HepG2 (cell line): ENCODE data around the gene RAC3. TPM values are rescaled to one million over a fixed set of nuclear protein-coding genes. Genes with fewer than 3 reads are reported as not detected.

ENCODE experiments used
- BCL6 ChIP-seq: IDR thresholded peaks from 2 replicates; pipeline ENCODE4 v1.6.1; 2016; ENCODE audit warnings: missing genetic modification reagents, missing compliant biosample characterization
- CBFB ChIP-seq: sonication (generic); formaldehyde crosslinking; IDR thresholded peaks from 2 replicates; pipeline ENCODE4 v1.4.0; 2020; ENCODE audit warnings: missing genetic modification reagents
- CHD4 ChIP-seq: fragments of 200-600 bp; sonication (generic); IDR thresholded peaks from 2 replicates; pipeline ENCODE4 v1.7.0; 2017; ENCODE audit warnings: mild to moderate bottlenecking, low read length, borderline replicate concordance
- HNF4G ChIP-seq, 2 experiments: sonication (generic) in 1 of 2; formaldehyde crosslinking in 1 of 2; IDR thresholded peaks; 2 replicates each; pipeline versions ENCODE4 v1.4.0 to v1.6.1; 2011 to 2020; ENCODE audit warnings: borderline replicate concordance in 2 of 2, low read depth in 2 of 2, mild to moderate bottlenecking in 2 of 2, low read length in 1 of 2, missing genetic modification reagents in 1 of 2, moderate library complexity in 1 of 2
- HNRNPK ChIP-seq: fragments of 200-400 bp; formaldehyde crosslinking; IDR thresholded peaks from 2 replicates; pipeline ENCODE4 v1.6.1; 2018; ENCODE audit warnings: low read length, low read depth, moderate library complexity, mild to moderate bottlenecking; ENCODE audit not compliant: poor library complexity, severe bottlenecking
- JUND ChIP-seq: sonication (generic); formaldehyde crosslinking; IDR thresholded peaks from 2 replicates; pipeline ENCODE4 v1.8.0; 2022; ENCODE audit warnings: mild to moderate bottlenecking, missing genetic modification reagents
- KDM5B ChIP-seq: sonication (generic); formaldehyde crosslinking; IDR thresholded peaks from 2 replicates; pipeline ENCODE4 v1.4.0; 2020; ENCODE audit warnings: missing genetic modification reagents, mild to moderate bottlenecking, borderline replicate concordance
- KLF13 ChIP-seq: sonication (generic); formaldehyde crosslinking; IDR thresholded peaks from 2 replicates; pipeline ENCODE4 v1.4.0; 2020; ENCODE audit warnings: mild to moderate bottlenecking, missing genetic modification reagents
- ZBTB21 ChIP-seq: sonication (generic); formaldehyde crosslinking; IDR thresholded peaks from 2 replicates; pipeline ENCODE4 v1.4.0; 2020; ENCODE audit warnings: missing genetic modification reagents
- ZFX ChIP-seq: sonication (generic); formaldehyde crosslinking; IDR thresholded peaks from 2 replicates; pipeline ENCODE4 v1.4.0; 2020; ENCODE audit warnings: mild to moderate bottlenecking, low read depth, missing genetic modification reagents, moderate library complexity
- ZNF501 ChIP-seq: sonication (generic); formaldehyde crosslinking; IDR thresholded peaks from 2 replicates; pipeline ENCODE4 v1.5.1; 2020; ENCODE audit warnings: mild to moderate bottlenecking, moderate library complexity, missing genetic modification reagents
- ZNF563 ChIP-seq: sonication (generic); formaldehyde crosslinking; IDR thresholded peaks from 2 replicates; pipeline ENCODE4 v1.8.0; 2022; ENCODE audit warnings: mild to moderate bottlenecking, moderate library complexity, missing genetic modification reagents
- ZNF570 ChIP-seq: sonication (generic); formaldehyde crosslinking; IDR thresholded peaks from 2 replicates; pipeline ENCODE4 v1.4.0; 2020; ENCODE audit warnings: mild to moderate bottlenecking, missing genetic modification reagents, borderline replicate concordance
- polyA plus RNA-seq, 8 experiments: library from polyadenylated mRNA; depleted of rRNA in 3 of 8; stranded (reverse) in 7 of 8; unstranded in 1 of 8; fragments of >200 nt; fragmentation: Illumina TruSeq in 4 of 8; extraction: Trizol in 4 of 8; gene quantifications; 2 replicates each; pipeline versions ENCODE4 v1.2.1 to v1.2.3, GENCODE V29; 2011 to 2016; ENCODE audit warnings: low read depth in 4 of 8, missing spikeins in 1 of 8, mixed read lengths in 1 of 8; ENCODE audit not compliant: insufficient read depth in 1 of 8
- total RNA-seq, 5 experiments: library from RNA; depleted of rRNA; stranded (reverse); fragments of >200 nt; fragmentation: Illumina TruSeq; extraction: Trizol; gene quantifications; 2 replicates each; pipeline ENCODE4 v1.2.3, GENCODE V29; 2016; ENCODE audit warnings: low read depth in 1 of 5
- TF ChIP-seq, protein P1 (sequence below): sonication (generic); formaldehyde crosslinking; IDR thresholded peaks from 2 replicates; pipeline ENCODE4 v1.4.0; 2020; ENCODE audit warnings: missing genetic modification reagents
- TF ChIP-seq, protein P2 (sequence below): sonication (generic); formaldehyde crosslinking; IDR thresholded peaks from 2 replicates; pipeline ENCODE4 v1.4.0; 2020; ENCODE audit warnings: missing genetic modification reagents
- TF ChIP-seq, protein P3 (sequence below): sonication (generic); formaldehyde crosslinking; IDR thresholded peaks from 2 replicates; pipeline ENCODE4 v1.5.1; 2020; ENCODE audit warnings: missing genetic modification reagents, mild to moderate bottlenecking, borderline replicate concordance
- TF ChIP-seq, protein P4 (sequence below): sonication (generic); formaldehyde crosslinking; IDR thresholded peaks from 2 replicates; pipeline ENCODE4 v1.9.0; 2021; ENCODE audit warnings: missing genetic modification reagents, borderline replicate concordance
- TF ChIP-seq, protein P5 (sequence below): sonication (generic); formaldehyde crosslinking; IDR thresholded peaks from 2 replicates; pipeline ENCODE4 v1.8.0; 2022; ENCODE audit warnings: missing genetic modification reagents, mild to moderate bottlenecking, inconsistent platforms, borderline replicate concordance

The RAC3 gene
- total and polyA plus RNA-seq, 2 of the 13 experiments (the other 11 are each of a cell fraction or from before 2014, with no cell fraction given), result 10.5 to 21.3 TPM

DNA sequence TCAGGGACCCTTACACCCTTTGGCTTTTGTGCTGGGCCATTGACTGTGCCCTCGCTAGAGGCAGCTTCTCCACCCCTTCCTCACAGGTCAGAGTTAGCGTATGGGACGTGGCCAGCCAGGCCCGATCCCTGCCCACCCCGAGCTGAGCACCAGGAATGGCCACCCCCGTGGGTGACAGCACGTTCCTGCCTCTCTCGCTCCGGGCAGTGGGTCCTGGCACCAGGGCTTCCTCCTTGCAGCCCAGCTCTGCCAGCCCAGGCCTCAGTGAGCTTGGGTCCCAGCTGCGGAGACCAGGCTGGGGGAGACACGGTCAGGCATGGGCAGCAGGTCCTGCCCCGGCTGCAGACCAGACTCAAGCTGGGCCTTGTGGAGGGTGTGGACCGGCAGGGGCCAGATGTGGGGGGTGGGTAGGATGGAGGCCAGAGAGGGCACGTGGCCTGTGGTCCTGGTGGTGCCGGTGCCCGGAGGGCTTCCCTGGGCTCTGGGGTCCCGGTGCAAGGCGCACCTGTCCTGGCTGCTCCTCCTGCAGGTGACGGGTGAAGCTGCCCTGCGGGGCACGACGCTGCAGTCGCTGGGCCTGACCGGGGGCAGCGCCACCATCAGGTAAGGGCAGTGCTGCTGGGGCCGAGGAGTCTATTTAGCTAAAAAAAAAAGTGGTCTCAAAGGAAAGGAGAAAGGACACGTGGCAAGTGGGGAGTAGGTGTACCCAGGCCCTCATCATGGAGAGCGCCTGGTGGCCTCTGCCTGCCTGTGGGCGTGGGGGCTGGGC lies 35.8 kb upstream of the RAC3 start (continued):
- TF ChIP-seq CHD4 (0 out of 2 replicates have a peak, but pooled peaks have one; percentile 18), BCL6 (CRISPR knock-in tag) (no peak), HNF4G (IDR thresholded peaks at IDR 0.05; ENCODE audit: borderline replicate concordance, low read depth, low read length) (no peak), HNF4G (CRISPR knock-in tag; IDR thresholded peaks at IDR 0.05; ENCODE audit: borderline replicate concordance, low read depth) (peak; percentile 33; the same call in 1 of the 2 replicates), JUND (CRISPR knock-in tag) (peak; percentile 55), ZNF563 (peak; percentile 46; the same call in 1 of the 2 replicates), KDM5B (CRISPR knock-in tag) (peak; percentile 74), CBFB (CRISPR knock-in tag) (no peak; the same call in 1 of the 2 replicates), ZBTB21 (no peak), ZNF501 (CRISPR knock-in tag) (peak; percentile 62; the same call in 1 of the 2 replicates), ZNF570 (CRISPR knock-in tag) (no peak), ZFX (CRISPR knock-in tag) (peak; percentile 75), KLF13 (CRISPR knock-in tag) (peak; percentile 89; the same call in 1 of the 2 replicates), HNRNPK (peak; percentile 66)
- TF ChIP-seq, protein P1, sequence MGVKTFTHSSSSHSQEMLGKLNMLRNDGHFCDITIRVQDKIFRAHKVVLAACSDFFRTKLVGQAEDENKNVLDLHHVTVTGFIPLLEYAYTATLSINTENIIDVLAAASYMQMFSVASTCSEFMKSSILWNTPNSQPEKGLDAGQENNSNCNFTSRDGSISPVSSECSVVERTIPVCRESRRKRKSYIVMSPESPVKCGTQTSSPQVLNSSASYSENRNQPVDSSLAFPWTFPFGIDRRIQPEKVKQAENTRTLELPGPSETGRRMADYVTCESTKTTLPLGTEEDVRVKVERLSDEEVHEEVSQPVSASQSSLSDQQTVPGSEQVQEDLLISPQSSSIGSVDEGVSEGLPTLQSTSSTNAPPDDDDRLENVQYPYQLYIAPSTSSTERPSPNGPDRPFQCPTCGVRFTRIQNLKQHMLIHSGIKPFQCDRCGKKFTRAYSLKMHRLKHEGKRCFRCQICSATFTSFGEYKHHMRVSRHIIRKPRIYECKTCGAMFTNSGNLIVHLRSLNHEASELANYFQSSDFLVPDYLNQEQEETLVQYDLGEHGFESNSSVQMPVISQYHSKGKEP (CRISPR knock-in tag), result no peak; the same call in 1 of the 2 replicates
- TF ChIP-seq, protein P2, sequence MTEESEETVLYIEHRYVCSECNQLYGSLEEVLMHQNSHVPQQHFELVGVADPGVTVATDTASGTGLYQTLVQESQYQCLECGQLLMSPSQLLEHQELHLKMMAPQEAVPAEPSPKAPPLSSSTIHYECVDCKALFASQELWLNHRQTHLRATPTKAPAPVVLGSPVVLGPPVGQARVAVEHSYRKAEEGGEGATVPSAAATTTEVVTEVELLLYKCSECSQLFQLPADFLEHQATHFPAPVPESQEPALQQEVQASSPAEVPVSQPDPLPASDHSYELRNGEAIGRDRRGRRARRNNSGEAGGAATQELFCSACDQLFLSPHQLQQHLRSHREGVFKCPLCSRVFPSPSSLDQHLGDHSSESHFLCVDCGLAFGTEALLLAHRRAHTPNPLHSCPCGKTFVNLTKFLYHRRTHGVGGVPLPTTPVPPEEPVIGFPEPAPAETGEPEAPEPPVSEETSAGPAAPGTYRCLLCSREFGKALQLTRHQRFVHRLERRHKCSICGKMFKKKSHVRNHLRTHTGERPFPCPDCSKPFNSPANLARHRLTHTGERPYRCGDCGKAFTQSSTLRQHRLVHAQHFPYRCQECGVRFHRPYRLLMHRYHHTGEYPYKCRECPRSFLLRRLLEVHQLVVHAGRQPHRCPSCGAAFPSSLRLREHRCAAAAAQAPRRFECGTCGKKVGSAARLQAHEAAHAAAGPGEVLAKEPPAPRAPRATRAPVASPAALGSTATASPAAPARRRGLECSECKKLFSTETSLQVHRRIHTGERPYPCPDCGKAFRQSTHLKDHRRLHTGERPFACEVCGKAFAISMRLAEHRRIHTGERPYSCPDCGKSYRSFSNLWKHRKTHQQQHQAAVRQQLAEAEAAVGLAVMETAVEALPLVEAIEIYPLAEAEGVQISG (CRISPR knock-in tag), result no peak; the same call in 1 of the 2 replicates
- TF ChIP-seq, protein P3, sequence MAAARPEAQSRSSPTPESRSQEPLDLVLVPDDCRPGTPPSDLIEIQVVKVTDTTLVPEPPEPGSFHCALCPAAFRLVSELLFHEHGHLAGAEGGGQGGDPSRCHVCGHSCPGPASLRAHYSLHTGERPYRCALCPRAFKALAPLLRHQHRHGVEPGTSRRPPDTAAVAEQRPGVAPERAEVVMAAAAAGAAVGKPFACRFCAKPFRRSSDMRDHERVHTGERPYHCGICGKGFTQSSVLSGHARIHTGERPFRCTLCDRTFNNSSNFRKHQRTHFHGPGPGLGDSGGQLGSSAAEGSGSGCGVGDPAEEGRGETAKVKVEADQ (CRISPR knock-in tag), result peak; percentile 97
- TF ChIP-seq, protein P4, sequence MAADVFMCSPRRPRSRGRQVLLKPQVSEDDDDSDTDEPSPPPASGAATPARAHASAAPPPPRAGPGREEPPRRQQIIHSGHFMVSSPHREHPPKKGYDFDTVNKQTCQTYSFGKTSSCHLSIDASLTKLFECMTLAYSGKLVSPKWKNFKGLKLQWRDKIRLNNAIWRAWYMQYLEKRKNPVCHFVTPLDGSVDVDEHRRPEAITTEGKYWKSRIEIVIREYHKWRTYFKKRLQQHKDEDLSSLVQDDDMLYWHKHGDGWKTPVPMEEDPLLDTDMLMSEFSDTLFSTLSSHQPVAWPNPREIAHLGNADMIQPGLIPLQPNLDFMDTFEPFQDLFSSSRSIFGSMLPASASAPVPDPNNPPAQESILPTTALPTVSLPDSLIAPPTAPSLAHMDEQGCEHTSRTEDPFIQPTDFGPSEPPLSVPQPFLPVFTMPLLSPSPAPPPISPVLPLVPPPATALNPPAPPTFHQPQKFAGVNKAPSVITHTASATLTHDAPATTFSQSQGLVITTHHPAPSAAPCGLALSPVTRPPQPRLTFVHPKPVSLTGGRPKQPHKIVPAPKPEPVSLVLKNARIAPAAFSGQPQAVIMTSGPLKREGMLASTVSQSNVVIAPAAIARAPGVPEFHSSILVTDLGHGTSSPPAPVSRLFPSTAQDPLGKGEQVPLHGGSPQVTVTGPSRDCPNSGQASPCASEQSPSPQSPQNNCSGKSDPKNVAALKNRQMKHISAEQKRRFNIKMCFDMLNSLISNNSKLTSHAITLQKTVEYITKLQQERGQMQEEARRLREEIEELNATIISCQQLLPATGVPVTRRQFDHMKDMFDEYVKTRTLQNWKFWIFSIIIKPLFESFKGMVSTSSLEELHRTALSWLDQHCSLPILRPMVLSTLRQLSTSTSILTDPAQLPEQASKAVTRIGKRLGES (CRISPR knock-in tag), result no peak
- TF ChIP-seq, protein P5, sequence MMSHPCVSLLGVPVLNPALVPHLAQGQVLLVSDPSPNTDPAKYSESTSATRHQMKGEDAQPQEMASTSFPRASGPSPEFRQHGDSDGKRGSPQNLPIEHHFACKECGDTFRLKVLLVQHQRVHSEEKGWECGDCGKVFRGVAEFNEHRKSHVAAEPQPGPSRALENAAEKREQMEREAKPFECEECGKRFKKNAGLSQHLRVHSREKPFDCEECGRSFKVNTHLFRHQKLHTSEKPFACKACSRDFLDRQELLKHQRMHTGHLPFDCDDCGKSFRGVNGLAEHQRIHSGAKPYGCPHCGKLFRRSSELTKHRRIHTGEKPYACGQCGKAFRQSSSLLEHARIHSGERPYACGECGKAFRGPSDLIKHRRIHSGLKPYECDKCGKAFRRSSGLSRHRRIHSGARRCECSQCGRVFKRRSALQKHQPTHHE (CRISPR knock-in tag), result peak; percentile 60
